WTC11 (cell line): Measurements from ENCODE around the gene CHID1.

ENCODE experiments used
- CTCF ChIP-seq: fragments of 200-600 bp; IDR thresholded peaks from 2 replicates; pipeline ENCODE4 v1.8.0; 2022; ENCODE audit warnings: antibody characterized with exemption
- ELF4 ChIP-seq: sonication (generic); formaldehyde crosslinking; IDR thresholded peaks from 2 replicates; pipeline ENCODE4 v1.8.1; 2022; ENCODE audit warnings: low read depth, mild to moderate bottlenecking, moderate library complexity, missing genetic modification reagents
- TCF7 ChIP-seq: sonication (generic); formaldehyde crosslinking; IDR thresholded peaks from 2 replicates; pipeline ENCODE4 v1.8.0; 2022; ENCODE audit warnings: mild to moderate bottlenecking, low read depth, missing genetic modification reagents, moderate library complexity
- ZNF138 ChIP-seq: sonication (generic); formaldehyde crosslinking; conservative IDR thresholded peaks from 2 replicates; pipeline ENCODE4 v1.8.1; 2022; ENCODE audit warnings: mild to moderate bottlenecking, moderate library complexity, missing genetic modification reagents

GRCh38 chr11:825366-826226 is 85.0 kb downstream of the CHID1 start:
- TF ChIP-seq CTCF (no peak), TCF7 (CRISPR knock-in tag) (no peak), ZNF138 (no peak), ELF4 (CRISPR knock-in tag) (no peak)
